Measurements from ENCODE around the gene DPP10. TPM values are rescaled to one million over a fixed set of nuclear protein-coding genes. Genes with fewer than 3 reads are reported as not detected.

The DPP10 gene
- total RNA-seq, 1 donor from 2014 or later: not detected

GRCh38 chr2:115543461-115543860 lies 1101.0 kb downstream of the DPP10 start:
- H3K27ac Mint-ChIP-seq: no peak overlapping the region
- no peak for DNase-seq (ENCODE audit: low spot score)
- H3K4me1 Mint-ChIP-seq (ENCODE audit: low read depth): no peaks in the 10 kb centered on the region
- no peaks in the 10 kb centered on the region for H3K27me3 Mint-ChIP-seq (ENCODE audit: low read depth)
- peaks cover 24% of the 10 kb centered on the region for H3K9me3 Mint-ChIP-seq
- intact Hi-C loops (cut with micrococcal nuclease): no loop called here
- H3K4me3 Mint-ChIP-seq (ENCODE audit: low read depth): no peak overlapping the region
- H3K36me3 Mint-ChIP-seq (ENCODE audit: low read depth): no peaks in the 10 kb centered on the region

DNA sequence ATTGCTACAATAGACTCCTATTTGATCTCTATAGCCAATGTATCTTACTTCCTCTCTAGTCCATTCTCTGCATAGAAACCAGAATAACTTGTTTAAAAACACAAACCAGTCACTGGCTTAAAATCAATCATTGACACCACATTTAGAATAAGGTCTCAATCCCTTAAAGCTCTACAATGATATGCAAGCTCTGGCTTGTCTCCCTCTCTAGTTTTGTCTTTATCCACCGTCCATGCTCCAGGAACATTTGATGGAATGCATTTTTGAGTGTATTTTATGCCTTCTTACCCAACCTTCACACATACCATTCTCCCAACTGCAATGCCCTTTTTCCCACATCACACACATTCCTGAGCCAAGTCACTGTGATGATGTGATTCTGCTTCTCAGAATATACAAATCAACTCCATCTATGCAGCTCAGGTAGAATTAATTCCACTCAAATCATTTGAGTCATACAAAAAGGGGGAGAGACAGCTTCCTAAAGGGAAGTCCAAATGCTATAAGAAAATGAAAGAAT lies 1107.2 kb downstream of the DPP10 start:
- intact Hi-C loops (cut with micrococcal nuclease): no loop called here
- Mint-ChIP-seq H3K27me3 (ENCODE audit: low read depth) (no peaks in the 10 kb centered on the region), H3K27ac (no peak overlapping the region), H3K4me1 (ENCODE audit: low read depth) (no peaks in the 10 kb centered on the region), H3K9me3 (peaks cover 22% of the 10 kb centered on the region), H3K4me3 (ENCODE audit: low read depth) (no peak overlapping the region), H3K36me3 (ENCODE audit: low read depth) (no peaks in the 10 kb centered on the region)
- DNase-seq (ENCODE audit: low spot score): no peak

DNA sequence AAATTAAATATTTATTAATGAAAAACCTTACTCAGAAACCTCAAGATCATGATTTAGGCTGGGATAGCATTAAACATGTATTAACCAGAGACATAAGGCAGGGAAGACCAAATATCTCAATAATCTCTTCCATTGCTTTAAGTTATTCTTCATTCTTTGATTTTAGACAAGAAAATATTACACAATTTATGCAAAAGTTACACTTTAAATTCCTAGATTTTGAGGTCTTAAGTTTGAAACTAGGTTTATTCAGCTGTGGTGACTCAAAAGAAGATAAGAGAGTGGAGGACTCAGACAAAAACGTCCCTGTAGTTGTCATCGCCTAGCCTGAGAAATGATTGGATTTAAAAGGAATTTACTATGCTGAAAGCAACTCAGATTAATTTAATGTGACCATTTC lies 1110.3 kb downstream of the DPP10 start:
- Mint-ChIP-seq H3K36me3 (ENCODE audit: low read depth) (no peaks in the 10 kb centered on the region), H3K4me3 (ENCODE audit: low read depth) (no peak overlapping the region), H3K27me3 (ENCODE audit: low read depth) (no peaks in the 10 kb centered on the region), H3K27ac (no peak overlapping the region), H3K9me3 (peaks cover 26% of the 10 kb centered on the region), H3K4me1 (ENCODE audit: low read depth) (no peaks in the 10 kb centered on the region)
- DNase-seq (ENCODE audit: low spot score): no peak
- intact Hi-C loops (cut with micrococcal nuclease): no loop called here

DNA sequence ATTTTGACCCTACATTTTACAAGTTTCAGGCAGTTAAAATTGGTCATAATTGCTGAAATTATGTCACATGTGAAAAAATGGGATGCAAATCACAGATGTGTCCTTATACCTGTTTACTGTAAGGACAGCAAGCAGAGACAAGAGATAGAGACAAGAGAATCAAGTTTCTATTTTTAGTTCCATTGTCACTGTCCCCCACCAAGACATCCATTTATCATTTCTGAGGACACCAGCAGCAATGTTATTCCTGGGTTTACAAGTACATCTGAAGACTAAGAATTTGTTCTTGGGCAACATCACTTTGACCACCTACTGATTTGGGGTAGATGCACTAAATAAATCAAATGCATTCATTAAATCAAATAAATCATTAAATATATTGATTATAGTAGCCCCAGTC lies 1111.7 kb downstream of the DPP10 start:
- Mint-ChIP-seq H3K9me3 (peaks cover 17% of the 10 kb centered on the region), H3K27ac (no peak overlapping the region), H3K4me1 (ENCODE audit: low read depth) (no peaks in the 10 kb centered on the region), H3K4me3 (ENCODE audit: low read depth) (no peak overlapping the region), H3K36me3 (ENCODE audit: low read depth) (no peaks in the 10 kb centered on the region), H3K27me3 (ENCODE audit: low read depth) (no peaks in the 10 kb centered on the region)
- no peak for DNase-seq (ENCODE audit: low spot score)
- intact Hi-C loops (cut with micrococcal nuclease): no loop called here

DNA sequence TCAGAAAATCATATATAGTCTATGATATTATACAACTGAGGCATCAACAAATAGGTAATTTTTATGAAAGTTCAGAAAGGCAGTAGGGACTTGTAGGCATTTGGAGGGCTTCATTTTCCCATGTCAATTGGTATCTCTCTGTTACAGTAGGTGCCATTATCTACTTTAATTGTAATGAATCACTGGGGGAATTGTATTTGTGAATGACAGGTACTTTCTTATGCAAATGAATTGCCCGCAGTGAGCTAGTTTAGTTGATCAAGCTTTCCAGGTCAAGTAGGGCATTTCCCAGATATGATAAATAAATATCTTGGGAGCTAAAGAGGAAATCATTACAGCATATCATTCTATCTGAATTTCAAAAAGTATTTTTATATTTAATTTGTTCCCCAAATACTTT lies 1116.3 kb downstream of the DPP10 start:
- no peak overlapping the region for H3K27ac Mint-ChIP-seq

DNA sequence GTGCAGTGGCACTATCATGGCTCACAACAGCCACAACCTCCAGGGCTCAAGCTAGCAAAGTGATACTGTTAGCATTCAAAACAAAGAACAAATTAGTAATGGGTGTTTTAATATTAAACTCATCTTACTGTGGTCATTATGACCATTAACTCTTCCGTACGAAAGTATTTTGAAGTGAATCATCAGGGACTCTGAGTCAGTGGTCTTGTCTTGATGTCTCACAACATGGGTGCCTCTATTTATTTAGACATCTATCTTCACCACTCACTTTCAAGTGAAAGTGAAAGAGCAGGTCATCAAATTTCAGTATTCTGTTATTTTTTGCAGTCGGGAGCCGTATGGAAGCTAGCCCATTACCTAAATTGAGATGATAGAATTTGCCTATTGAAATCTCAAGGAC lies 1118.2 kb downstream of the DPP10 start:
- DNase-seq (ENCODE audit: low spot score): no peak
- Mint-ChIP-seq H3K36me3 (ENCODE audit: low read depth) (no peaks in the 10 kb centered on the region), H3K27ac (no peak overlapping the region), H3K27me3 (ENCODE audit: low read depth) (no peaks in the 10 kb centered on the region), H3K9me3 (peaks cover 22% of the 10 kb centered on the region), H3K4me1 (ENCODE audit: low read depth) (no peaks in the 10 kb centered on the region), H3K4me3 (ENCODE audit: low read depth) (no peak overlapping the region)
- intact Hi-C loops (cut with micrococcal nuclease): no loop called here

More for the DNA sequence above, 1116.3 kb downstream of the DPP10 start:
- DNase-seq (ENCODE audit: low spot score): no peak
- H3K4me3 Mint-ChIP-seq (ENCODE audit: low read depth): no peak overlapping the region
- no peaks in the 10 kb centered on the region for H3K27me3 Mint-ChIP-seq (ENCODE audit: low read depth)
- H3K36me3 Mint-ChIP-seq (ENCODE audit: low read depth): no peaks in the 10 kb centered on the region
- H3K9me3 Mint-ChIP-seq: peaks cover 22% of the 10 kb centered on the region
- intact Hi-C loops (cut with micrococcal nuclease): no loop called here
- no peaks in the 10 kb centered on the region for H3K4me1 Mint-ChIP-seq (ENCODE audit: low read depth)

GRCh38 chr2:115568643-115569042 lies 1126.2 kb downstream of the DPP10 start:
- intact Hi-C loops (cut with micrococcal nuclease): no loop called here
- DNase-seq (ENCODE audit: low spot score): no peak
- Mint-ChIP-seq H3K4me3 (ENCODE audit: low read depth) (no peak overlapping the region), H3K36me3 (ENCODE audit: low read depth) (no peaks in the 10 kb centered on the region), H3K9me3 (peaks cover 46% of the 10 kb centered on the region), H3K27ac (no peak overlapping the region), H3K27me3 (ENCODE audit: low read depth) (no peaks in the 10 kb centered on the region), H3K4me1 (ENCODE audit: low read depth) (no peaks in the 10 kb centered on the region)

DNA sequence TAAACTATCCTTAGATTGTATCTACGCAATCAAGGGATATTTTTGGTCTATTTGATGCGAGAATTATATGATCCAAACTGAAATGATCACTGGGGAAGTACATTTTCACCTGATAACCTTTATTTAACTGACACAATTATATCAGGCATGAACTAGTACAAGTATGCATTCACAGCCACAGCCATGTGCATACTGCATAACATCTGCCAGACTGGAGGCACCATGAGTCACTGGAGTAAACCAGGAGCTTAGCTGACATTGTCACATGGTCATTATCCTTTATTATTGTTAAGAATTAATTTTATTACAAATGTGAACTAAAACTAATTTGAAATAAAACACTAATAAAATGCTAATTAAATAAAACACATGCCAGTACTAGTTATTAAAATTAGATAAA lies 1127.1 kb downstream of the DPP10 start:
- H3K4me1 Mint-ChIP-seq (ENCODE audit: low read depth): no peaks in the 10 kb centered on the region
- no peaks in the 10 kb centered on the region for H3K27me3 Mint-ChIP-seq (ENCODE audit: low read depth)
- no peak overlapping the region for H3K27ac Mint-ChIP-seq
- no peak for DNase-seq (ENCODE audit: low spot score)
- H3K36me3 Mint-ChIP-seq (ENCODE audit: low read depth): no peaks in the 10 kb centered on the region
- peaks cover 55% of the 10 kb centered on the region for H3K9me3 Mint-ChIP-seq
- intact Hi-C loops (cut with micrococcal nuclease): no loop called here
- H3K4me3 Mint-ChIP-seq (ENCODE audit: low read depth): no peak overlapping the region

DNA sequence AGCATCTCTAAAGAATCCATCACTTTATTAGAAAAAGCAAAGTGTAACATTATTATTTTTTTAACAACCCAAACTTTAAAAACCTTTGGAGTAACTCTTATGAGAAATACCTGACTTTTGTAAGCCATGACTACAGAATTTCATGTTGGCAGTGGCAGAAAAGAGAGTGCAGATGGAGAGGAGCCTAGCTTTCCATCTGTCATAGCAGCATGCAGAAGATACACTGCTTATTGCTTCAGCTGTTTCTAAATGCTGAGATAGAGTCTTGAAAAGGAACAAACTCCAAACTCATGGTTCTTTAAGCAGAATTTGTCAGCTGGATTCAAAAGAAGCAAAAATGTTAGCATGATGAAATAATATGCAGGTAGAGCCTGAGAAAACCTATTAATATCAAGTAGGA lies 1130.3 kb downstream of the DPP10 start:
- Mint-ChIP-seq H3K9me3 (peaks cover 53% of the 10 kb centered on the region), H3K27ac (no peak overlapping the region), H3K4me1 (ENCODE audit: low read depth) (no peaks in the 10 kb centered on the region), H3K27me3 (ENCODE audit: low read depth) (no peaks in the 10 kb centered on the region), H3K36me3 (ENCODE audit: low read depth) (no peaks in the 10 kb centered on the region), H3K4me3 (ENCODE audit: low read depth) (no peak overlapping the region)
- intact Hi-C loops (cut with micrococcal nuclease): no loop called here
- DNase-seq (ENCODE audit: low spot score): no peak

DNA sequence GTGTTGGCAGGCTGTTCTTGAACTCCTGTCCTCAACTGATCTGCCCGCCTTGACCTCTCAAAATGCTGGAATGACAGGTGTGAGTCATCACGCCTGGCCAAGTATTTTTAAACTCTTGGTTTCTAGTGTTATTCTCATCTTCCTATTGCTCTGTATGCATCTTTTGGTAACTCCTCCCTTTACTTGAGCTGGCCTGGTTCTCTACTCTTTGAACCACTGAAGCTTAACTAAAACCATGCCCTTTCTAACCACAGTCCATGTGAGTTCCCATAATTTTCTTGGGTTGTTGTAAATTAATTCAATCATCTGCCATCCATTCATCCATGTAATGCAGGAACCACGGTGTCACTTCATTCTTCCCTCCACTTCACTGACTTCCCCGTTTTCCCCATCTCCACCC lies 1131.3 kb downstream of the DPP10 start:
- no peak for DNase-seq (ENCODE audit: low spot score)
- Mint-ChIP-seq H3K27ac (no peak overlapping the region), H3K9me3 (peaks cover 48% of the 10 kb centered on the region), H3K27me3 (ENCODE audit: low read depth) (no peaks in the 10 kb centered on the region), H3K4me3 (ENCODE audit: low read depth) (no peak overlapping the region), H3K4me1 (ENCODE audit: low read depth) (no peaks in the 10 kb centered on the region), H3K36me3 (ENCODE audit: low read depth) (no peaks in the 10 kb centered on the region)
- intact Hi-C loops (cut with micrococcal nuclease): no loop called here

DNA sequence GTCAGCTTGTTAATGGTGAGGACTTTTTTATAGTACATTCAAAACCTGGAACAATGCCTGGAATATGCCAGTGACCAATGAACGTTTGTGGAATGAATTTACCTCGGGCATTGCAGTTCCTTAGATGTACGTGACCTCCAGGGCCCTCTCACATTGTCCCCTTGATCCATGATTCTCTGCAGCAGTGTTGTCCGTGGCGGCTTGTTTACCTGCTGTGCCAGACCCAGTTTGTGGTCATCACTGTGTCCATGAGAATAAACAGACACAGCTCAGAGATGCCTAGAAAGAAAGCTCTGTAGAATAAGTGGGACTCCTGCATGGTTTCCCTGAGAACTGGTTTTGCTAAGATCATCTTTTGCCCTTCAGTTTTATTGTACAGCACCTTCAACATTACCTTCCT lies 1132.2 kb downstream of the DPP10 start:
- Mint-ChIP-seq H3K36me3 (ENCODE audit: low read depth) (no peaks in the 10 kb centered on the region), H3K4me3 (ENCODE audit: low read depth) (no peak overlapping the region), H3K4me1 (ENCODE audit: low read depth) (no peaks in the 10 kb centered on the region), H3K27me3 (ENCODE audit: low read depth) (no peaks in the 10 kb centered on the region), H3K27ac (no peak overlapping the region), H3K9me3 (peaks cover 45% of the 10 kb centered on the region)
- no peak for DNase-seq (ENCODE audit: low spot score)
- intact Hi-C loops (cut with micrococcal nuclease): no loop called here

DNA sequence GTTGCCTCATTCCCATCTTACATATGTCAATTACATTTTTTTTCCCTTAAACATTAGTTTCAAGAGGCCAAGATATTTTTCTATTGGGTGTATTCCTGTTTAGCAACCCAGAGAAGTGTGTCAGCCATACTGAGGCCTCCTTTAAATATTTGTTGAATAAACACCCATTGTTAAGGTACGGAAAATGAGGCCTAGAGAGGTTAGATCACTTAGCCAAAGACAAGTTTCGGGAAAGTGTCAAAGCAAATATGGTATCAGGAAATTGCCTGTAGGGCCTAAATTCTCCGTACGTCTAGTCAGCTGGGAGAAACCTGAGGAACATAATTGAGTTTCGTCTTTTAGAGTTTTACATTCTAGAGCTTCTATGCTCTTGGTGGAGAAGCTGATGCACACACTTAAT lies 1138.3 kb downstream of the DPP10 start:
- intact Hi-C loops (cut with micrococcal nuclease): no loop called here
- H3K4me3 Mint-ChIP-seq (ENCODE audit: low read depth): no peak overlapping the region
- no peak overlapping the region for H3K27ac Mint-ChIP-seq
- H3K27me3 Mint-ChIP-seq (ENCODE audit: low read depth): no peaks in the 10 kb centered on the region
- H3K4me1 Mint-ChIP-seq (ENCODE audit: low read depth): no peaks in the 10 kb centered on the region
- DNase-seq (ENCODE audit: low spot score): no peak
- H3K36me3 Mint-ChIP-seq (ENCODE audit: low read depth): no peaks in the 10 kb centered on the region
- H3K9me3 Mint-ChIP-seq: peaks cover 39% of the 10 kb centered on the region

GRCh38 chr2:115584507-115584906 lies 1142.1 kb downstream of the DPP10 start:
- intact Hi-C loops (cut with micrococcal nuclease): no loop called here
- Mint-ChIP-seq H3K4me1 (ENCODE audit: low read depth) (no peaks in the 10 kb centered on the region), H3K9me3 (peaks cover 35% of the 10 kb centered on the region), H3K4me3 (ENCODE audit: low read depth) (no peak overlapping the region), H3K27ac (no peak overlapping the region), H3K36me3 (ENCODE audit: low read depth) (no peaks in the 10 kb centered on the region), H3K27me3 (ENCODE audit: low read depth) (no peaks in the 10 kb centered on the region)
- no peak for DNase-seq (ENCODE audit: low spot score)

DNA sequence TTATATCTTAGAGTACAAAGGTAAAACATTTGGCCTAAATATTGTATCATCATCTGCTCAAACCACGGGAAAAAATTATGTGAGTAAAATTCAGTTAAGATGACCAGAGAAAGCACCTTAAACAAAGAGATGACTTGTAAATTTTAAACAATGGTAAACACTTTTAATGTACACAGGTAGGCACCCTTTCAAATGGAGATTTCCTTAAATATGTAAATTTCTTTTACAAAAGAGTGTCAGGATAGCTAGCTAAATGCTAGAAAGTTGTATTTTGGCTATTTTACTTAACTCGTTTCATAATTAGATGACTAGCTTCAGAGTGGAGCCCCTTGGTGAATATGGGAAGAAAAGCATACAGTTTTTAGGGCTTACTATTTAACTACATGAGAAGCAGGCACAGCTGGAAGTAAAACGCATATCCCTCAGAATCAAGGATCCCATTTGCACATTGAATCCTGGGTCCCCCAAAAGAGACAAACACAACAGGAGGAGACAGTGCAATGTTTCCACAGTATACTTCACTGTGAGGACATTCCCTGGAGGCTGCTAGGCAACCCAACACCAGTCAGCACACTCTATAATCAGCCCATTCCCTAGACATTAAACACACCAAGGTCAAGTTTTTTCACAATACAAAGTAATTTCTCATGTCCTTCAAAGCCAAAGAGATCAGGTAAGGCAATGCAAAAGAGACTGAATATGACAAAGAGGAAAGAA lies 1154.4 kb downstream of the DPP10 start:
- Mint-ChIP-seq H3K27me3 (ENCODE audit: low read depth) (no peaks in the 10 kb centered on the region), H3K27ac (no peak overlapping the region), H3K4me3 (ENCODE audit: low read depth) (no peak overlapping the region), H3K9me3 (peaks cover 34% of the 10 kb centered on the region), H3K4me1 (ENCODE audit: low read depth) (no peaks in the 10 kb centered on the region), H3K36me3 (ENCODE audit: low read depth) (no peaks in the 10 kb centered on the region)
- DNase-seq (ENCODE audit: low spot score): no peak
- intact Hi-C loops (cut with micrococcal nuclease): no loop called here

Measured in activated T-helper 2 cell treated with anti-CD3 and anti-CD28 coated beads, Interferon-gamma antibody, Interleukin-2, Interleukin-4, amounts not matched to agents 10 μg/mL and 5 μg/mL and 100 μg/mL, durations not matched to agents 14 hours and 24 hours and 36 hours (primary cell).